Cerebellar cortex (tissue), 1 donor: Measurements from ENCODE around the gene CEBPG.
A peak's percentile ranks its signal among the peaks of the same experiment; 100 is the strongest.

Source experiments
- DNase-seq: peaks from one replicate; pipeline ENCODE4 v3.0.0-alpha.2; 2015; ENCODE audit warnings: low spot score

Gene CEBPG

DNA sequence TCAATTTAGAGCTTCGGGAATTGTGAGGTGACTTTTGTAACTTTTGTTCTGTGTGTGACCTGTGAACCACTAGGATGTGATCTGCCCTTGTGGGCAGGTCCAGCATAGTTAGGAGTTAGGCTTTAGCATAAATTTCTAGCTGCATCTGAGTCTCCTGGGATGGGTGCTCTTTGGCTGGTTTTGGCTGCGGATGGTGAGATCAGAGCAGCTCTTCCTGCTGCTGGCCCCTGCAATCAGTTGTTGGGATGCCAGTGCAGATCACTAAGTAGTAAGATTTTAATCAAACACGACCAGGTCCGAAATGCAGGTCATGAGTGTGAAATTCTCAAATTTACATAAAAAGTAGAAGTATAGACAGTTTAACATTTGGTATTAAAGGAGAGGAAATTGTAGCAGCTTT lies 8.5 kb downstream of the CEBPG start:
- no peak for DNase-seq

DNA sequence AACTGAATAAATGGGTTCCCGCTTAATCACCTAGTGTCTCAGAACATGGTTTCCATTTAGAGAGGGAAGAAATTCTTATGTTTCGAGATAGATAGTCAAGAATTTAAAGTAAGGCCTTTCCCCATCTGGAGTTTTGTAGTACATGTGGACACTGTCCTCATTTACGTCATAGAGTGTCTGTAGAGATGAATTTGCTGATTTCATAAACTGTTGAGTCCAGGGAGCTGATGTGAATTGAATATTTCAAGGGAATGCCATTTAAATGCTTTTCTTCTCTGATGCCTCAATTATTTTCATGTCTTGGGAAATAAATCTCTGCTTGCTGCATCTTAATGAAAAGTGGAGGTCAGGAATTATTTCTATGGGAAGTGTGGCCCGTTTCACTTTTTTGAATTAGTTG lies 9.5 kb downstream of the CEBPG start:
- DNase-seq, result no peak

DNA sequence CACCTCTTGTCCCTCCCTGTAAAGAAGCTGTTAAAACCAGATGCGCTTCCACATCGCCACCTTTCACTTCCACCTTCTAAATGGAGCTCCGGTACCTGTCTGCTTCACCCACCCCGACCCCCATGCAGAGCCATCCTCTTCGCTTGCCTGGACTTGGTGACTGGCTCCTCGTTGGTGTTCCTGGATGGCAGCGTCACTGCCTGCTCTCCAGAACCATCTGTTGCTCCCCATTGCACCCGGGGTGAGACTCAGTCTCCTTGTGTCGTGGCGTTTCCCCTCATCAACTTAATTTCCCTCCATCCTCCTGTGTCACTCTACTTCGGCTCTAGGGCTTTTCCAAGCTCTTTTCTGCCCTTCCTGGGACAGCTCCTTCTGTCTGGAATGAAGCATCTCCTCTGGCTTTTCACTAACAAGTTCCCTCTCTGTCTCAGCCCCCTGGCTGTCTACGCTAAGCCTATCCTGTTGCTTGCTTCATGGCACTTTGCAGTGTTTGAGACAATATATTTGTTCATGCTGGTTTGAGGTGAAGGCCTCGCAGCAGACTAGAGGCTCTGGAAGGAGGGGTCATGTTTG lies 10.3 kb downstream of the CEBPG start:
- DNase-seq, result no peak

DNA sequence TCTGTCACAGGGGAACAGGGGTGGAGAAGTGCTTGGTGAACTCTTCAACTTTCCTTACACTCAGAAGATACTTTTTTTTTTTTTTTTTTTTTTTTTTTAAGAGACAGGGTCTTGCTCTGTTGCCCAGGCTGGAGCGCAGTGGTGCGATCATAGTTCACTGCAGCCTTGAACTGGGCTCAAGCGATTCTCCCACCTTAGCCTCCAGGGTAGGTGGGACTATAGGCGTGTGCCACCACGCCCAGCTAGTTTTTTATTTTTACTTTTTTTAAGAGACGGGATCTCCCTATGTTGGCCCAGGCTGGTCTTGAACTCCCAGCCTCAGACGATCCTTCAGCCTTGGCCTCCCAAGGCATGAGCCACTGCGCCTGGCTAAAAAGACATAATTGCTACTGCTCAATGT lies 11.5 kb downstream of the CEBPG start:
- DNase-seq, result no peak

DNA sequence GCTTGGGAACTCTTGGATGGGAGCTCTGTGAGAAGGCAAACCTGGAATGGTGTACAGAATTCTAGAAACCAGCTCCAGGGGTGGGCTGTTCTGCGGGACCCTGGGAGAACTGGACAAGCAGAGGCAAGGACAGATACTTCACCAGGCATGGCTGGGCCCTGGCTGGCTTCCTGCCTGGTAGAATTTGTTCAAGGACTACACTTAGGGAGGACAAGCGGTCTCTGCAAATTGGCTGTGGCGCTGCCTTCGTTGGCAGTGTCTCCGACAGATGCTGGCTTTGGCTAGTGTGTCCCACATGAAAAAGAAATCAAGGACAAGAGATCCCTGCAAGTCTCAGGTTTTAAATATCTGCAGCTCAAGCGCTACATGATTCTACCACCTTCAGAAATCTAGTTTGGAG lies 12.4 kb downstream of the CEBPG start:
- peak; percentile 40 for DNase-seq

DNA sequence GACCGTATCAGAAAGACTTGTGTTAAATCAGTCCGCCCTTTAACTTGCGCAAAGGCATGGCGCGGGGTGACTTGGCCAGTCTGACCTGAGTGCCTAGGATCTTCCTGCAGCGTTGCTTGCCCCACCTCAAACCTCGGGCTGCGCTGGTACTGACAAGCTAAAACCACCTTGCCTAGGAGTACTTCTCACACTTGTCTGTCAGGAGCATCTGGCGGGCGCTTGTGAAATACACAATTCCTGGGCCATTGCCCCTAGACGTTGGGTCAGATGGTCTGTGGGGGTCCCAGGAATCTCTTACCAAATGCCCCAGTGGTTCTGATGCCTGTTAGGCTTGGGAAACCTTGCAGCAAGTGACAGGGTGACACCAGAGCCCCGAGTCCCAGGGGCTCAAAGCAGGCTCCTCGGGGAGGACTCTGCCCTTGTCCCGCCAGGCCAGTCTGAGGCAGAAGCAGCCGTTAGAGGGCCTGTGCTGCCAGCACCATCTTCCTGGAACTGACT lies 12.9 kb downstream of the CEBPG start:
- DNase-seq, result no peak

DNA sequence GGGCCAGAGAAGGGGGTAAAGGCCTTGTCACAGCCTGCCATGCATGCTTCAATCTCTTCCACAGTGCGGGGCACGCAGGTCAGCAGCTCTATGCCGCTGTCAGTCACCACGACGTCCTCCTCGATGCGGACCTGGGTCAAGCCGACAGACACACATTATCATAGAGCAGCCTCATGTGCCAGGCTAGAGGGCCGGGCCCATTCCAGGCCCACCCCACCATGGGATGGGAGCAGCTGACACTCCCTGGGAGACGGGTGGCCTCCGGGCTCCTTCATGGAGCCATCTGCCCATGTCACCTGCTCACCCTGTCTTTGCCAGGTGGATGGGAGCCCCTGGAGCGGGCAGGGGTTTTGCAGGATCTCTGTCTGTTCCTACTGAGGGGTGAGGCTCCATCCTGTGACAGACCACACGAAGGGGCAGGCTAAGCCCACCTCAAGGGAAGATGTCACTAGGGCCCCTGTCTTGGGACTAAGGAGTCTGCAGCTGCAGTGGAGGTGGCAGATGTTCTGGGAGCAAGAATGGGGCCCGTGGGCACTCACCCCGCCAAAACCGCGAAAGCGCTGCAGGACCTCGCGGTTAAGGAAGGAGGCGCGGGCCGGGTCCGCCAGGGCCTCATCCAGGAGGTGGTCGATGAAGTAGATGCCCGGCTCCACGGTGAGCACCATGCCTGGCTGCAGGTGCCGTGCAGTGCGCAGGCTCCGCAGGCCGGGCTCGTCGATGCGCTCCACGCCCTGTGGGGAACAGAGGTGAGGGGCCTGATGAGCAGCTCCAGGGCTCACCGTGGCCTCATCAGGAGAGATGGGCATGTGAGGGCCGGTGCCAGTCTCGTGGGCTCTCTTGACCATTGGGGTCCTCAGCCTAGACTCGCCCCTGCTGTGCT lies 14.1 kb downstream of the CEBPG start:
- peak; percentile 41 for DNase-seq

GRCh38 chr19:33388231-33388724 lies 14.8 kb downstream of the CEBPG start:
- DNase-seq, result no peak

DNA sequence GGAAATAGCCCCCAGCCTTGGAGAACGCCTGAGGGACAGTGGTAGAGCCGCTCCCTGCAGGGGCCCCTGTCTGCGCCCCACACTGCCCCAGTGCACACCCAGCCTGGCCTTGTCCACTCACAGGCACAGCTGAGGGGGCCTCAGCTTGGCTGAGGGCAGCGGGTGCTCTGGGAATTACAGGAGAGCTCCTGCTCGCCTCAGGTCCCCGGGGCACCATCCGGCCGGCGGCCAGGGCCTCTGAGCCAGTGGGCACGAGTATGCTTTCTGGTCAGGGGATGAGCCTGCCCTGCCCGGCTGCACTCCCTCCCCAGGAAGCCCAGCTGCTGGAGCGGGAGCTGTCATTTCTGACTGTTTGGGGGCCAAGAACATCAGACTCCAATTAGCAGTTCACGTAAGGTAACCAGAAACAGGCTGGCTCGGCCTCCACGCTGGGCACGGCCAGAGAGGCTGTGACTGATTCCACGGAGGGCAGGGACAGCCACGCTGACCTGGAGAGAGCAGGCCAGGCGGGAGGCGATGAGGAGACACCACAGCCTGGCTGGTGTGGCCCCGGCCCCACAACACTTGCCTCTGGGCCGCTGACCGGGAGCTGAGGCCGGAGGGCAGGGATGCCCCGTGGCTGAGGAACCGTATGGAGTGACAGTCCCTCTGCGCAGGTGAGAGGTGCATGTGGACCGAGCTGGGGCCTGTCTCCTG lies 15.4 kb downstream of the CEBPG start:
- DNase-seq, result no peak

DNA sequence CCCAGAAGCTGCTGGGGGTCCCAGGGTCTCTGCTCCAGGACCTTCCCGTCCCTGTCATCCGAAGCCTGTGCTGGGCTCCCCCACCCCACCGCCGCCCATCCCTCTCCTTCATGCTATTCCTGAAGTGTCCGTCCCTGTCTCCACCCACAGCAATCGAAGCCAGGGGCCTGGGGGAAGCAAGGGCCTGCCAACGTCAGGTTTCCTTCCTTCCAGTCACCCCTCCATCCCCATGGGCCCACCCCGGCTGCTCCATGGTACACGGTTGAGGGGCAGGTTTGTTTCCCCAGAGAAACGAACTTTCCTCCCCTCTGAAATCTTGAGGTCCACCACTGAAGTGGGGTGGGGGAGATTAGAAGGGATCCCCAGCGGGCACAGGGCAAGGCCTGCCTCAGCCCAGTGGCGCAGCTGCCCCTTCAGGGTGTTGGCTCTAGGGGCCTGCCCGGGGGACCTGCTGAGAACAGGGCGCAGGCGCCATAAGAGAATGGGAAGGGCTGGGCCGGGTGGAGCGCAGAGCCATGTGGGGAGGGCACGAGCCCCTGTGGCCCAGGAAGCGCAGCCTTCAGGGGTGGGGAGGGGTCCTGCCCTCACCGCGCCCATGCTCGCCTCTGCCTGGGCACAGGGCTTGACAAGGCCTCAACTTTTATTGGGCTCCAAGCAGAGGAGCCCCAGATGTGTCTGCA lies 16.1 kb downstream of the CEBPG start:
- DNase-seq, result no peak

GRCh38 chr19:33390101-33390907 lies 16.8 kb downstream of the CEBPG start:
- no peak for DNase-seq

DNA sequence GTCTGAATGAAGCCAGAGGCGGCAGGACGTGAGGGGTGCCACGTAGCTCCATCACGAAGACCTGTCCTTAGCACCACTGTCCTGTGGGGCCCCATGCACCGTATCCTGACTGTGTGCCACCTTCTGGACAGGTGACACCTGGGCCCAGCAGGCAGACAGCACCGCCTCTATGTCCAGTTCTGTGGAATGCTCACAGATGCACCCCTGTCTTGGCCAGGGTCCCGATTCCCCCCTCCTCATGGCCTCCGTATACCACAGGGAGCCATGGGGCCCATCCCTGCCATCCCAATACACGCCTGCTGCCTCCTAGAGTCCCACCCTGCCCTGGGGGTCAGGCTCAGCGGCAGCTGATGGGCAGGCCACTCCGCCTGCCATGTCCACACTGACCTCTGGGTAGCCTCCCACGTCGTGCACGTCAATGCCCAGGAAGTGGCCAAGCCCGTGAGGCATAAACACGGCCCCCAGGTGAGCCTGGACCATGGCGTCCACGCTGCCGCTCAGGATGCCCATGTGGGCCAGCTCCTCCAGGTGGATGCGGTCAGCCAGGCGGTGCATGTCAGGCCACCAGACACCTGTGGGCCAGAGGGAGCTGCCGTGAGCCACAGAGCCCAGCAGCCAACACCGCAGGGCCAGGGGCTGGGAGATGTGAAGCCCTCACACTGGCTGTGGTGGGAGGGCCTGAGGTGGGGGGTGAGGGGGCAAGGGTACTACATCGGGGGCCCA lies 17.6 kb downstream of the CEBPG start:
- DNase-seq, result no peak

GRCh38 chr19:33391631-33392249 lies 18.2 kb downstream of the CEBPG start:
- no peak for DNase-seq

GRCh38 chr19:33392341-33393285 lies 19.1 kb downstream of the CEBPG start:
- no peak for DNase-seq

DNA sequence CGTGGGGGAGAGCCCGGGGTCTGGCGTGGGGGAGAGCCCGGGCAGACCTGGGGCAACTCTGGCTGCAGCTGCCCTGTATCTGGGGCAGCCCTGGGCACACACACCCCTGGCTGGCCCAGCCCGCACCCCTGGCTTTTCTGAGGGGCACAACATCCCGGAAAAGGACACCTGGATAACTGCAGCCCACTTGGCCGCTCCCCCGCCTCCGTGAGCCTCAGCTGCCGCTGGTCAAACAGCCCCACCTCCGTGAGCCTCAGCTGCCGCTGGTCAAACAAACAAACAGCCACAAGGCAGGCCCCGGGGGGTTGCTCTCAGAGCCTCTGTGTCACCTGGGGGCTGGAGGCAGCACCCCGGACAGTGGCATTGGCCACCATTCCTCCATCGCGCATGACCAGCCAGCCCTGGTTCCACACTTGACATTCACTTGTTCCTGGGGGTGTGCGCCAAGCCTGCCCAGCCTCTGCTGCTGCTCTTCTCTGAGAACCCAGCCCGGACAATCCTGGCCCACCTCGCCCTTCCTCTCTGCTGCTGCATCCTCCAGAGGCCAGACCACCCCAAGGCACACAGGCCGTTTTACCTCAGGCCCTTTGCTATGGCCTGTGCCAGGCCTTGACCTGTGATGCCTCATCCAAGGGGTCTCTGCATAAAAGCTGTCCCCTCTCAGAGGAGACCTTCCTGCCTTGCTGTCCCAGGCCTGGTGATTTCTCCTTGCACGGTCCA lies 19.9 kb downstream of the CEBPG start:
- DNase-seq, result no peak

DNA sequence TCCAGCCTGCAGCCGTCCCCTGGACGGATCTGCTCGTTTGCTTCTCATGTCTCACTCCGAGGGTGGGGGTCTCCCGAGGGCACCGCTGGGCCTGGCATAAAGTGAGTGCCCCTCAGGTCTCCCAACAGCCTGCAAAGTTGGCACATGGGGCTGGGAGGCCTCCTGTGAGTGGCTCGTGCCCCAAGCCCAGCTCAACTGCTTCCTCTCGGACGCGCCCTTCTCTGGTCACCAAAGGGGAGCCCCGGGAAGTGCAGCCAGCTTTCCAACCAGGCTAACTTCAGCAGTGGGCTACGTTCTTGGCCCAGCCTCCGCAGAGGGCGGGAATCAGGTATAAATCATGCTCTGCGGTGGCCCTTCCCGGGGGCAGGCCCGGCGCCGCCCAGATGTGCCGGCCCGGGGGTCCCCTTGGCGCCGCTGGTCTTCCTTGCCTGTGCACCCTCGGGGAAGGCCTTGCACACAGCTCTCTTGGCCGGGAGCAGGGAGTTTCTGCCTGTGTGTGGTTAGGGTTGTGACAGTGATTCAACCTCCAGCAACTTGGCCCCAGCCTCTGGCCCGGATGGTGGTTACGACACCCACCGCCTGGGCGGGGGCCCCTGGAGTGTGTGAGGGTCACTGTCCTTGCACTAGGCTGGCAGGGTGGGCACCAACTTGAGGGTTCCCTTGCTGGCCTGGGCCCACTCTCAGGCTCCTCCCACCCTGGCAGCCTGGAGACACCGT lies 20.7 kb downstream of the CEBPG start:
- no peak for DNase-seq

GRCh38 chr19:33394723-33395560 lies 21.4 kb downstream of the CEBPG start:
- no peak for DNase-seq
